Superior temporal gyrus (tissue), 1 donor: ENCODE results near the gene XAGE1B.
"Not testable (repeated sequence)": the region's sequence is repeated elsewhere in the genome, so short reads cannot be mapped to it uniquely, and the experiment has no call there.

ENCODE experiments used
- DNase-seq: peaks from one replicate; pipeline ENCODE4 v3.0.0-alpha.2; 2016; ENCODE audit errors: extremely low spot score

Gene XAGE1B, protein sequence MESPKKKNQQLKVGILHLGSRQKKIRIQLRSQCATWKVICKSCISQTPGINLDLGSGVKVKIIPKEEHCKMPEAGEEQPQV

DNA sequence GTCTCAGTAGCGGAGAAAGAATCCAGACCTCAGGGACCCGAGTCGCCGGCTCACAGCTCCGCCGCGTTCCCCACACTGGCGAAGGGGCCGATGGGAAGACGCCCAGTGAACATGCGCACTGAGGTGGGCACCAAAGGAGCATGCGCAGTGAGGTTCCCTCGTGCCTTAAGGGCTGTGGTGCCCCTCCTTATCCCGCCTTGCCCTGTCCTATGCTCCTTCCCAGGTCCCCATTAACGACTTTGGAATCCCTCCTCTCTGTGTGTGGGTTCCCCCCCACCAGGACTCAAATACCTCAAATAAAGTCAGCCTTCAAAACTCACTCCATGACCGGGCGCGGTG is at the start of gene XAGE1B:
TSS of gene XAGE1B (minus strand) at position 77 of the 339 bp plus-strand sequence. CDS start 1,536 bp downstream, outside the sequence.
- not testable (repeated sequence) for DNase-seq

DNA sequence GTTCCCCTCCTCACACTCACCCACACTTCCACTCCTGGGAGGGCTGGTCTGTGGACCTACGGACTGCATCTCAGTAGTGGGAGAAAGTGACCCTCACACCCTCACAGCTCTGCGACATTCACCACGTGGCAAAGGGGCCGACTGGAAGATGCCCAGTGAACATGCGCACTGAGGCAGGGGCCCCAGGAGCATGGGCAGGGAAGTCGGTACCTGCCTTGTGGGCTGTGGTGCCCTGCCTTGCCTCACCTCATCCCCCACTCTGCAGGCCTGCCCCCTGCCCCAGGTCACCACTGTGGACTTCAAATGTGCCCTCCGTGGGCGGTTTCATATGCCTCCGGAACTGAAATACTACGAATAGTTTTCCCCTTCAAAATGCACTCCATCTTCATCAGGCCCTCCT is 46.2 kb upstream of the XAGE1B start:
- DNase-seq, result no peak

DNA sequence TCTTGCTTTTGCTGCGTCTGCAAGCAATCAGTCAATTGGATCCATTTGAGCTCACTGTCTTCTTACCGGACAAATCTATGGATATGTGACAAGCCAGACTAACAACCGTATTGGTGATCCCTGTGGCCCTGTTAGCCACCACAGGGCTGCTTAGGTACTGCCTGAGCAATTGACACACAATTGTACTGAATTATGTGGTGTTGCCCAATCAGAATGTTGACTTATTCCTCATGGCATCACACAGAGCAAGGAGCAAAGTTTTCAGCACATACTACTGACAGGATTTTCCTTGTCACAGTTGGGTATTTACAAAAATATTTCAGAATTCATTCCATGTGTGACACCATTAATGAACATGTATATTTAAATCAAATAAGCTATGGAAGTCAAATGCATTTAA is 41.3 kb upstream of the XAGE1B start:
- no peak for DNase-seq

DNA sequence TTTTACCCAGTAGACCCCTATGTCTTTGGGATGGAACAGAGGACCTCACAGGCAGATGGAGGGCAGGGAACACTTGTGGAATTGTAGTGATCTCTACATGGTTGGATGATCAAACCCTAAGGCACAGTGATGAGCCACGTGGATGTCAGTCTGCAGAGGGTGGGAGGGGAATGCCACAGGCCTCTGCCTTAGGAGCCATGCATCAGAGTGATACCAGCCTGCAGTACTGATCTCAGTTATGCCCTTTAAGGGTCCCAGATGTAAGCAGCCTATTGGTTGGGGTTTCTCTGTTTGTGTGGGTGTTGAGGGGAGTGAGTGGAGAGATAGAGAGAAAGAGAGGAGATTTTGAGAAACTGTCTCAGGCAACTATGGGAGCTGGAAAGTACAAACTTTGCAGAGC is 39.9 kb upstream of the XAGE1B start:
- DNase-seq, result no peak

DNA sequence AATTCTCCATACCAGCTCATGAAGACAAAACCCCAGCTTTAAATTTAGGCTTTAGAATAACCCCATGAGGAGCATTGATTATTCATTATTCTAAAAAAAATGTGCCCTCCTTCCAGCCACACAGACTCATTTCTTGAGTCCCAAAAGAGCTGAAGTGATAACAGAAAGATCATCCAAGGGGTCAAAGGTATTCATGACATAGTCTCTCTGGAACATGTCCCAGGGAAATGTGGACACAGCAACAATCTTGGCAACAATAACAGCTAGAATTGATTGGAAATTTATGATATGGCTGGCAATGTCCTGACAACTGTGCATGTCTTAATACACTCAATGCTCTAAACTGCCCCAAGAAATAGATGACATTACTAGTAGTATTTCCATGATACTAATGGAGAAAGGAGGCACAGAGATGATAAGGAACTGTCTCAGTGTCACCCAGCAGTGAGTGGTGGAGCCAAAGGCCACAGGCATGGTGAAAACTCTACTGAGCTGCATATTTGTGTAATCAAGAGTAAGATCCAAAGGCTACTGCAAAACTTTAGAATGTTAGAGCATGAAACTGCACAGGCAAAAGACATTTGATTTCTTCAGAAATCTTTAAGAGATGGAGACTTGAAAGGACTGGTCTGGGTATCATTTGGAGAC is 37.3 kb upstream of the XAGE1B start:
- no peak for DNase-seq

DNA sequence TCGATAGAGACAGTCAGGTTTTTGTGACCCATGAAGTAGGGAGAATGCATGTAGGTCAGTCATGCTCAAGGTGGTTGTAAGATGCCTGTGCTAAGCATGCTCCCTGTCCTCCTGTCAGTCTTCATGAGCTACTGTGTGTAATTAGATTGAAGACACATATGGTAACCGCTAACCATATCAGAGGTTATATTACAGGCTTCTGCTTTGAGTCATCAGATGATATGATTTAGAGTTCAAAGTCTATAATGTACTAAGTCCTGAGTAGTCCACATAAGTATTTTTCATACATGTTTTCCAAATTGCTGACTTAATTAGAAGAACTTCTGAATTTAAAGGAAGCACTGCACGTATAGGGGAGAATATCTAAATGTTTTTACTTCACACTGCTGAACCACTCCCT is 31.9 kb upstream of the XAGE1B start:
- not testable (repeated sequence) for DNase-seq

DNA sequence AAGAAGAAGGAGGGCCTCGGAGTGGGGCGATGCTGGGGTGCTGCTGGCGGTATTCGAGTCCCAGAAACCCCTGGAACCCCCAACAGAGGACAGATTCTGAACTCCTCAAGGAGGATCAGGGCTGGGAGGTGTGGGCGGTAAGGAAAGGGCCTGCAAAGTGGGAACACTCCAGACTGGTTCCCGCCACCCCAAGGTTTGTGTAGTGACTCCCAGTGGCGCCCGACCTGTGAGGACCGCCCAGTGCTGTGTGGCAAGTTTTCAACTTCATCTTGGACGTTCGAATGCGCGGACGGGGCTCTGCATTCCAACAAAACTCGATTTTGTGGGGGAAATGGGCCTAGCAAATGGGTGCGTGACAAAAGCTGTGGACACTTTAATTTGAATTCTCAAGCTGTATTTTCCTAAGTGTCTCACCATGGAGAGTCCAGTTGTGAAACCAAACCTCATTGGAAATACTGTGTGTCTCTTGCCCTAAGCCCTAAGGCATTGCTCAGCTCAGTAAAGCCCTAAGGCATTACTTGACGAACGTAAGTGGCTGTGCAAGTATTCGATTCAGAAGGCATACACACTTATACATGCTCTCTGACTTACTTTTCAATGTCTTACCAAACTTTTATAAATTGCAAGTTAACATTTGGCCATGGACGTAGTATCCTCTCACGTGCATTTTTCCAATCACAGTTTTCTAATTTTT is 27.4 kb upstream of the XAGE1B start:
- no peak for DNase-seq

DNA sequence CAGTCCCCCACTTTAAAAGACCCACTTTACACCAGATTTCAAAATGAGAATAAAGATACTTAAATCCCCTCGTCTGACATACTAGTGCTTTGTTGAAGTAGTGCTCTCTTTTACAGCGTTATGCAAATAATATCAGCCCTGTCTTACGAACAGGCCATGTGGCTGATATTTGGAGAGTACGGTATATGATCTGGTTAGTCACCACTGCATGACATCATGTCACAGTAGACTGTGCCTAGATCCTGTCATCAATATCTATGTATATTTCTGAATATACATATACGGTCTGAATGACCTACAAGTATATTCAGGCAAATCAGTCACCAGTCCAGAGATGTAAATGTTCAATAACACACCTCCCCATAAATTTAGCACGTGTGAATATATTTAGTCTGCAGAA is 25.4 kb upstream of the XAGE1B start:
- no peak for DNase-seq

DNA sequence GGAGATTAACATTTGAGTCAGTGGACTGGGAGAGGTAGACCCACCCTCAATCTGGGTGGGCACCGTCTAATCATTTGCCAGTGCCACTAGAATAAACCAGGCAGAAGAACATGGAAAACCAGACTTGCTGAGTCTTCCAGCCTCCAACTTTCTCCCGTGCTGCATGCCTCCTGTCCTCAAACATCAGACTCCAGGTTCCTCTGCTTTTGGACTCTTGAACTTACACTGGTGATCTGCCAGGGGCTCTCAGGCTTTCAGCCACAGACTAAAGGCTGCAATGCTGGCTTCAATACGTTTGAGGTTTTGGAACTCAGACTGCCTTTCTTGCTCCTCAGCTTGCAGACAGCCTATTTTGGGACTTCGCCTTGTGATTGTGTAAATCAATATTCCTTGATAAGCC is 24.2 kb upstream of the XAGE1B start:
- DNase-seq, result not testable (repeated sequence)

DNA sequence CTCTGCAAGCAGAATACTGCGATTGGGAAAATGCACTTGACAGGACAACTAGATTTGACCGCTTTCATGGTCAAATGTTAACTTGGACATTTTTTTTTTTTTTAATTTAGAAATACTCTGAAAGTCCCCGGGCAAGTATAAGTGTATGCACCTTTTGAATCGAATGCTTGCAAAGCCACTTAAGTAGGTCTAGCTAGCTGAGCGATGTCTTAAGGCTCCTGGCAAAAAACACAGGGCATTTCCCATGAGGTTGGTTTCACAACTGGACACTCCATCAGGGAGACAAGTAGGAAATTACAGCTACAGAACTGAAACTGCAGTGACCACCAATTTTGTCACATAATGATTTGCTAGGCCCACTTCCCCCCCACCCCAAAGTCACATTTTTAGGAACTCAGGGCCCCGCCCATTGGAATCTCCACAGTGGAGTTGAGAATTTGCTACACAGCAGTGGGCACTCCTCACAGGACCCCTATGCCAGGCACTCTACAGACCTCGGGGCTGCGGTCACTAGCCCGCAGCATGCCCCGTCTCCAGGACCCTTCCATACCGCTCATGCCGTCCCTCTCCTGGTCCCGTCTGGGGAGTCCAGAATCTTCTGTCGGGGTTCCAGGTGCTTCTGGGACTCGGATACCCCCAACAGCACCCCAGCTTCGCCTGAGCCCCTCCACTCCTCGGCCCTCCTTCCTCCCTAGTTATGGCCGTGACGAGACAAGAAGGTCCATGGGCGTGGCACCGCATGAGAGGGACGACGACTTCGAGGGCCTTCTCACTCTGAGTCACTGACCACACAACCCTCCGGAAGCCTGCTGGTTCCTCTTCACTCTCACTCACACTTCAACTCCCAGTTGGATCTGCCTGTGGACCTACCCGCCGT is 515 bp downstream of the XAGE1B start:
- DNase-seq, result not testable (repeated sequence)

DNA sequence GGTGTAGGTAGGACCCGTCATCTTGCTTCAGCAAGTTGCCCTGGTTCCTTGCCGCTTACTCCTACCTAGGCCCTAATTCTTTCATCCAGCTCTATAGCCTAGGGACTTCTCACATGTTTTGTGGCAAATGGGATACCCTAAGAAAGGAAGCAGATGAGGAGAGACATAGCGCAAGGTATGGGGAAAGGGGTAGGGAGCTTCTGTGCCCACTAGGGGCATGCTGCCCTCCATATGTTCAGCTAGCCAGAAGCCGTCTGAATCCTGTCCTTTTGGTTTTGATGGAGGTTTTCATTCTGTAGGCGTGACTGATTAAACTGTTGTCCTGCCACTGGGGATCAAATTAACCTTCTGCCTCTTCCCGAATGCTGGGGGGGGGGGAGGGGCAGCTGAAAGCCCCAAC is 5.7 kb downstream of the XAGE1B start:
- not testable (repeated sequence) for DNase-seq

DNA sequence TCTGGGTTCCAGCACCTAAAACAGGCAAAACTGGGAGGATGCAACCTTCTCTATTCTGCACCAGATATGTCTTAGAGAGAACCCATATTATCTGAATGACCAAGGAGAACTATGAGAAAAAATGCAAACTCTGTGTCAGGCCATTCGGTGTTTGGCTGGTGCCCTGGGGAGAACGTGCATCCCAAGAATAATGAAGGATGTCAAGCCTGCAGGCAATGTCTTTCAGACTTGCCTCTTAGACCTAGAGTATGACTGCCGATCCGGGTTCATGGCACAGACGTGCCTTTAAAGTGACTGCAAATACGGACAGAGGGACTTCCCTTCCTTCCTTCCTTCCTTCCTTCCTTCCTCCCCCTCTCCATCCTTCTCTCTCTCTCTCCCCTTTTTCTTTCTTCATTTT is 6.9 kb downstream of the XAGE1B start:
- DNase-seq, result no peak

DNA sequence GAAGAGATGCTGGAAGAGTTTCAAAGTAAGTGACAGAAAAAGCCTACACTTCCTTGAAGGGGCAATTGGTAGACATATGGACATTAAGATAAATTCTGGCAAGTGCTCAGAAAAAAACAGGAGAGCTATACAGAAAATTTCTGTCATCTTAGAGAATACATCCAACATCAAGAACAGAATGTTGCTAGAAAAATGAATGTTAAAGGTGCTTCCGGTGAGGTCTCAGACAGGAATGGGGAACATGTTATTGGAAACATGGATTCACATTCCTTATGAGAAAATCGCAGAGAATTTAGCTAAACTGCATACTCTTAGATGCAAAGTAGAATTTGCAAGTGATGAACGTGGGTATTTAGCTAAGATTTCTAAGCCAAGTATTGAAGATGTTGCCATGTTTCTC is 9.5 kb downstream of the XAGE1B start:
- peak; percentile 11 for DNase-seq

DNA sequence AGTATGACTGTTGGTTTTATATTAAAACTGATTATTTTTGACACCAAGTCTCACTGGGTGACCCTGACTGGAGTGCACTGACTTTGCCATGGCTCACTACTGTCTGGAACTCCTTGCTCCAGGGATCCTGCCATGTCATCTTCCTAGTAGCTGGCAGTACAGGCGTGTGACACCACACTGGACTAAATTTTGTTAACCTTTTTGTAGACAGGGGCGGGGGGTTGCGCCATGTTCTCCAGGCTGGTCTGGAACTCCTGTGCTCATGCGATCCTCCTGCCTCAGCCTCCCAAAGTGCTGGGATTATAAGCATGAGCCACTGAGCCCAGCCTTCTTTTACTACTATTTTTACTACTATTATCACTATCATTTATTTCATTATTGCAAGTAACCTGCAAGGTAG is 12.3 kb downstream of the XAGE1B start:
- DNase-seq, result no peak

DNA sequence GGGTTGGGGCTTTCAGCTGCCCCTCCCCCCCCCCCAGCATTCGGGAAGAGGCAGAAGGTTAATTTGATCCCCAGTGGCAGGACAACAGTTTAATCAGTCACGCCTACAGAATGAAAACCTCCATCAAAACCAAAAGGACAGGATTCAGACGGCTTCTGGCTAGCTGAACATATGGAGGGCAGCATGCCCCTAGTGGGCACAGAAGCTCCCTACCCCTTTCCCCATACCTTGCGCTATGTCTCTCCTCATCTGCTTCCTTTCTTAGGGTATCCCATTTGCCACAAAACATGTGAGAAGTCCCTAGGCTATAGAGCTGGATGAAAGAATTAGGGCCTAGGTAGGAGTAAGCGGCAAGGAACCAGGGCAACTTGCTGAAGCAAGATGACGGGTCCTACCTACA is 15.5 kb downstream of the XAGE1B start:
- DNase-seq, result not testable (repeated sequence)

DNA sequence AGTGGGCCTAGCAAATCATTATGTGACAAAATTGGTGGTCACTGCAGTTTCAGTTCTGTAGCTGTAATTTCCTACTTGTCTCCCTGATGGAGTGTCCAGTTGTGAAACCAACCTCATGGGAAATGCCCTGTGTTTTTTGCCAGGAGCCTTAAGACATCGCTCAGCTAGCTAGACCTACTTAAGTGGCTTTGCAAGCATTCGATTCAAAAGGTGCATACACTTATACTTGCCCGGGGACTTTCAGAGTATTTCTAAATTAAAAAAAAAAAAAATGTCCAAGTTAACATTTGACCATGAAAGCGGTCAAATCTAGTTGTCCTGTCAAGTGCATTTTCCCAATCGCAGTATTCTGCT is 20.5 kb downstream of the XAGE1B start:
- not testable (repeated sequence) for DNase-seq

DNA sequence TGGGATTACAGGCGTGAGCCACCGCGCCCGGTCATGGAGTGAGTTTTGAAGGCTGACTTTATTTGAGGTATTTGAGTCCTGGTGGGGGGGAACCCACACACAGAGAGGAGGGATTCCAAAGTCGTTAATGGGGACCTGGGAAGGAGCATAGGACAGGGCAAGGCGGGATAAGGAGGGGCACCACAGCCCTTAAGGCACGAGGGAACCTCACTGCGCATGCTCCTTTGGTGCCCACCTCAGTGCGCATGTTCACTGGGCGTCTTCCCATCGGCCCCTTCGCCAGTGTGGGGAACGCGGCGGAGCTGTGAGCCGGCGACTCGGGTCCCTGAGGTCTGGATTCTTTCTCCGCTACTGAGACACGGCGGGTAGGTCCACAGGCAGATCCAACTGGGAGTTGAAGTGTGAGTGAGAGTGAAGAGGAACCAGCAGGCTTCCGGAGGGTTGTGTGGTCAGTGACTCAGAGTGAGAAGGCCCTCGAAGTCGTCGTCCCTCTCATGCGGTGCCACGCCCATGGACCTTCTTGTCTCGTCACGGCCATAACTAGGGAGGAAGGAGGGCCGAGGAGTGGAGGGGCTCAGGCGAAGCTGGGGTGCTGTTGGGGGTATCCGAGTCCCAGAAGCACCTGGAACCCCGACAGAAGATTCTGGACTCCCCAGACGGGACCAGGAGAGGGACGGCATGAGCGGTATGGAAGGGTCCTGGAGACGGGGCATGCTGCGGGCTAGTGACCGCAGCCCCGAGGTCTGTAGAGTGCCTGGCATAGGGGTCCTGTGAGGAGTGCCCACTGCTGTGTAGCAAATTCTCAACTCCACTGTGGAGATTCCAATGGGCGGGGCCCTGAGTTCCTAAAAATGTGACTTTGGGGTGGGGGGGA is 21.1 kb downstream of the XAGE1B start, which contains the start of gene XAGE1A:
TSS of gene XAGE1A (plus strand) at position 264 of the 874 bp plus-strand sequence. CDS start 1,554 bp downstream, outside the sequence.
- not testable (repeated sequence) for DNase-seq

DNA sequence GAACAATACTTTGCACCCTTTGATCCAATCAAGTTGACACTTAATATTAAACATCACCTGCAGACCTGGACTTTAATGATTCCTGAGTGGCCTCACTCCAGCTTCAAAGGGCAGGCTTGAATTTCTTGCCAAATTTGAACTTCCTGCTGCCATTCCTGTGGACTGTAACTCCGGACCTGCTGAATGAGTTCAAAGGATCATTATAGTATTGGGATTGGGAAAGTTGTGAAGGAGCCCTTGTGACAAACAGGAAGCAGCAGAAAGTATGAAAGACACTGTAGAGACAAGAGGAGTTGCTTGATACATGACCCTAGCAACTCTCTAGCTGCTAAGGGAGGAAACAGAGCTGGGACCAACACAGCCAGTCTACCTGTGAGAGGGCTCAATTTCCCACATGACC is 45.6 kb downstream of the XAGE1B start:
- not testable (repeated sequence) for DNase-seq
